Measurements from ENCODE around the gene EMP1.

The EMP1 gene

DNA sequence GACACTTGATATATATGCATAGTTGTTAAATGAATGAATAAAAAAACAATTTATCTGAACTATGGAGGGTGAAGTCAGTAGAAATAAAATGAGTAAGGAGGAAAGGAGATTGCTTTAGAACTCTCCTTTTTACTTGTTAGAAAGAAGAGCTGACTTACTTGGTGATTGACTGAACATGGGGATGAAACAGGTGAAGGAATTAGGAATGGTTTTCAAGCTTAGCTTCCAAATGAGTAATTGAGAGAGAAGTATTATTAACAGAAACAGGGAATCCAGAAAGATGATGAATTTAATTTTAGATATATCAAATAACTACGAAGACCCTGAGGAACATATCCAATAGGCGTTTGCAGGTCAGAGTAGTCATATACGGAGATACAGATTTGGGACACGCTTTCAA is 33.6 kb upstream of the EMP1 start:
- FAIRE-seq, result no peak
- DNase-seq (ENCODE audit: insufficient read length), result no peak
- TF ChIP-seq POLR2AphosphoS5 (IDR thresholded peaks at IDR 0.05; ENCODE audit: low read depth, low read length) (no peak), POLR2A (IDR thresholded peaks at IDR 0.05; ENCODE audit: low read depth, low read length) (no peak), TAF1 (IDR thresholded peaks at IDR 0.05; ENCODE audit: borderline replicate concordance, low read depth, low read length) (no peak)

DNA sequence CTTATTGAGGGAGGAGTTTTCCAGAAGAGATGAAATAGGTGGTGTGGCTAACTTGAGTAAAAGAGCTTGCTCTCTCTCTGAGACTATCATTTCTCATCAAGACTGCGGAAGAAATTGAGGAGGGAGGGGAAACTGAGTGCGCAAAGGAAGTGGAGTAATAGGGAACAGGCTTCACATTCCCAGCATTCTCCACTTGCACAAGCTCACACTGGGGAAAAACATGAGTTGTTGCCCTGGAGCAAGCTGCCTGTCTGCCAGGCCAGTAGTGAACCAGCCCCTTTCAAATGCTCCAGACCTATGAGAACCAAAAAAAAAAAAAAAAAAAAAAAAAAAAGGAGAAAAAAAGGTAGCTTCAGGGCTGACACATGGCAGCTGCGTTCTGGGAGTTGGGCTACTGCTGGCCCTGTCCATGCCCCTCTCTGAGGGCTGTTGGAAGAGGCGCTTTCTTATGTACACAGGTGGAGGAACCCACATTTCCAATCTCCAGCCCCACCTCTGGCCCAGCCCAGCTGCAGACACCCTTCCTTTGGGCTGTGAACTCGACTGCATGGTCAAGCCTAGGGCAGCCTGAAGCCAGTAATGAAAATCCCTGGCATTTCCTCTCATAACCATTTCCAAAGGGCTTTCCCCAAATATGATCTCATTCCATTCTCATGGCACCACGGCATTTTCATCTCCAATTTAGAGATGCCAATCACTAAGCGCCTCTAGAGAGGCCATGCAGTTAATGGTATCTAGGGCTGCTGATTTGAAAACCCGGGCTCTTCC is 32.5 kb upstream of the EMP1 start:
- no peak for DNase-seq (ENCODE audit: insufficient read length)
- TF ChIP-seq POLR2AphosphoS5 (IDR thresholded peaks at IDR 0.05; ENCODE audit: low read depth, low read length), result no peak
- TF ChIP-seq POLR2A (IDR thresholded peaks at IDR 0.05; ENCODE audit: low read depth, low read length), result no peak
- no peak for TF ChIP-seq TAF1 (IDR thresholded peaks at IDR 0.05; ENCODE audit: borderline replicate concordance, low read depth, low read length)
- no peak for FAIRE-seq

DNA sequence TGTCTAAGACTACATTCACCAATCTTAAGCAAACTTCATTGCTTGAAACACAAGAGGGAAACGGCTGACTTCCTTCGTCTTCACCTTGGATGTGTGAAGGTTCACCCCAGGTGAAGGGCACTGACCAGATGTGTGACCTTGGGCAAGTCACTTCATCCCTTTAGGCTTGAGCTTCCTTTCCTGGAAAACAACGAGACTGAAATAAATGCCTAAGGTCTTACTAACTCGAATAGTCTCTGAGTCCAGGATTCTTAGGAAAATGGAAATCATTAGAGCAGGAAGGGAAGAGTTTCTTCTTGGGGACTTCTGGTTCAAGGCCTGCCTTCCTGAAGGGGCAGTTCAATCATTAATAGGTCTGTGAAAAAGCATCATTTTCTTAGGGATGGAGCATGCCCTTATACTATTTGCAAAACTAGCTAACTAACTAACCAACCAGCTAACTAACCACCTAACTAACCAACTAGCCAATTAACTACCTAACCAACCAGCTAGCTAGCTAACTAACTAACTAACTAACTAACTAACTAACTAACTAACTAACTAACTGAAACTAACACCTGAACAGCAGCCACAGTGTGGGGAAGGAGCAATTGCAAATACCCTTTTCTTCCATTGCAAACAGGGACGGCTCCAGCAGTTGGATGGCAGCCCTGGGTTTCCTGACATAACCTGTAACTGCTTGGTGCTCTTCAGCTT is 31.5 kb upstream of the EMP1 start:
- TF ChIP-seq TAF1 (IDR thresholded peaks at IDR 0.05; ENCODE audit: borderline replicate concordance, low read depth, low read length), result no peak
- TF ChIP-seq POLR2A (IDR thresholded peaks at IDR 0.05; ENCODE audit: low read depth, low read length), result no peak
- no peak for TF ChIP-seq POLR2AphosphoS5 (IDR thresholded peaks at IDR 0.05; ENCODE audit: low read depth, low read length)
- peak; percentile 56 for FAIRE-seq
- DNase-seq (ENCODE audit: insufficient read length), result no peak

DNA sequence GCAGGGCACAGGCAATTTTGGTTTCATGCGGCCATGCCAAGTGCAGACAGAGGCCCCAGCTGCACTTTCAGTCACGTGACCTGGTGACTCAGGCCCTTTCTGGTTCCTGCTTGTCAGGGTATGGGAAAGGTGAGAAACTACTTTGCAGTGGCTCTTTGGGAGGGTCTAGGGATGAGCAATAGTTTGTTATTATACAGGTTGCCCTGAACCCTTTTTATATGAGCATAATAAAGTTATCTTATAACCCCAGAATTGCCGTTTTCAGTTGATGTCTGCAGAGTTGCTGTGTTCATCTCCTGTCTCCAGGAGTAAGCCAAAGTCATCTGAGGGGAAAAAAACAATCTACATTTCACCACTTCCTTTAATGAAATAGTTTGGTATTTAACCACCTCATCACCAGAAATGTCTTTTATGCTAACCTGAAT is 30.9 kb upstream of the EMP1 start:
- TF ChIP-seq POLR2A (IDR thresholded peaks at IDR 0.05; ENCODE audit: low read depth, low read length) (no peak), TAF1 (IDR thresholded peaks at IDR 0.05; ENCODE audit: borderline replicate concordance, low read depth, low read length) (no peak), POLR2AphosphoS5 (IDR thresholded peaks at IDR 0.05; ENCODE audit: low read depth, low read length) (no peak)
- DNase-seq (ENCODE audit: insufficient read length), result no peak
- FAIRE-seq, result no peak

DNA sequence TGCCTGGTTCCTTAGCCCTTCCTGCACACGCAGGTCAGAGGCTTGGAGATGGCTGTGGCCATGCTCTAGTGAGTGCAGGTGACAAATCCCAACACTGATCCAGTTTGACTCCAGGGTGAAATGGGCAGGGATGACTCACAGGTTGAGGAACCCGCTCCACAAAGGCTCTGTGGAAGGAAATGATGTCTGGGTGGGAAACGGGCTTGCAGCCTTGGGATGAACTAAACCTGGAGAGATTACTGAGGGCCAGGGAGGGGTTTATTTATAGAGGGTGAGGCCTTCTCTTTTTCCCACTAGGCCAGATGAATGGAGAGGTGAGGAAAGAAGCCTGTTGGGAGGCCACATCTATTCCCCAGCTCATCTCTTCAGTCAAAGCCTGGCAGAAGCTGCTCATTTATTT is 29.3 kb upstream of the EMP1 start:
- TF ChIP-seq TAF1 (IDR thresholded peaks at IDR 0.05; ENCODE audit: borderline replicate concordance, low read depth, low read length), result no peak
- TF ChIP-seq POLR2A (IDR thresholded peaks at IDR 0.05; ENCODE audit: low read depth, low read length), result no peak
- TF ChIP-seq POLR2AphosphoS5 (IDR thresholded peaks at IDR 0.05; ENCODE audit: low read depth, low read length), result no peak
- no peak for DNase-seq (ENCODE audit: insufficient read length)
- no peak for FAIRE-seq

DNA sequence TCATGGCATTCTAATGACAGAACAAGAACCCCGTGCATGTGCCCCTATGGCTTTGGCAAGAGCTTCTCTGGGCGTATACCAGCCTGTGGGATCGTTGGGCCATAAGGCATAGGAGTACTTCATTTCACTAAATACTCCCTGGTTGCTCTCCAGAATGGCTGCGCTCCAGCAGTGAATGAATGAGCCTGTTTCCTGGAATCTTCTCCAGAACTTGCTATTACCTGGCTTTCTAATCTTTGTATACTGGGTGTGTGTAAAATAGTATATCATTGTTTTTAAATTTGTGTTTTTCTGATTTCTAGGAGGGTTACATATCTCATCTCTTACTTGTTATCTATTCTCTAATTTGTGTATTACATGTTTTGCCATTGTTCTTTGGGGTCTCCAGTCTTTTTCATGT is 28.6 kb upstream of the EMP1 start:
- DNase-seq (ENCODE audit: insufficient read length) (no peak), FAIRE-seq (no peak)
- no peak for TF ChIP-seq TAF1 (IDR thresholded peaks at IDR 0.05; ENCODE audit: borderline replicate concordance, low read depth, low read length)
- no peak for TF ChIP-seq POLR2AphosphoS5 (IDR thresholded peaks at IDR 0.05; ENCODE audit: low read depth, low read length)
- no peak for TF ChIP-seq POLR2A (IDR thresholded peaks at IDR 0.05; ENCODE audit: low read depth, low read length)

DNA sequence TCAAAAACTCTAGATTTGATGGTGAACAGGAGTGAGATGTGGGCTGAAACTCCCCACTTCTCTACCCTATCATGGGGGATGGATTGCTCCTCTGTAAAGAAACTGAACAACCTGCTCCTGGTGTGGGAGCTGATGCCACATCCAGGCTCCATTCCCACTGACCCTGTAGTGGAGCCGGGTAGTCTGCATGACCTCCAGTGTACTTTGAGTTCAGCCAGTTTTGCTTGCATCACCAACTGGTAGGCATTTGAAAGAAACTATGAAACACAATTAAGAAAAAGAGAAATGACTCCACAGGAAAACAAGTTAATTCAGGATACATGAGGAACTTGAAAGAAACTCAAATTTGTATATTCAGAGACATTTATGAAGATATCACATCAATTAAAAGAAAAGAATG is 27.3 kb upstream of the EMP1 start:
- no peak for FAIRE-seq
- no peak for DNase-seq (ENCODE audit: insufficient read length)
- TF ChIP-seq POLR2A (IDR thresholded peaks at IDR 0.05; ENCODE audit: low read depth, low read length) (no peak), TAF1 (IDR thresholded peaks at IDR 0.05; ENCODE audit: borderline replicate concordance, low read depth, low read length) (no peak), POLR2AphosphoS5 (IDR thresholded peaks at IDR 0.05; ENCODE audit: low read depth, low read length) (no peak)

DNA sequence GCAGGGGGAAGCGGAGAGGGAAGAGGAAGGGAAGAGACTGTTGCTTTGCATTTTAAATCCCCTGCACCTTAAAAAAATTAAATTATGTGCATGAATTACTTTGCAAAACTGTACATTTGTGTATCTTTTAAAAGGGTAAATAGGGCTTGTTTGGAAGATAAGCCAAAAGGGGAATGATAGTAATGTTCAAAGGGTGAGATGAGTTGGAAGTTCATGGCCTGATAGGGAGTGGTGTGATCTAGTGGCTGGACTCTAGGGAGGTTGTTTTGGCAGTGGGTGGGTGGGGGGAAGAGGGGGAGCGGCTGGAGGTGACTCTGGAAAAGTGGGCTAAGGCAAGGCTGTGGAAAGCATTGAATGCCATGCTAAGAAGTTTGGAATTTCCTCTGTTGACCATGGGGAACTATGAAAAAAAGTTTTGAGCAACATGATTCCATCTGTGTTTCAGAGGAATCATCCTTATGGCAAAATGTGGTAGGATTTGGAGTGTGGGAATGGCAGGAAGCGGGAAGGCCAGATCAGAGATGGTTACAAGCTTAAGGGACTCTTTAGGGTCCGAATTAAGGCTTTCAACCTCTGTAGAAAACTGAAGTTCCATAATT is 25.5 kb upstream of the EMP1 start:
- FAIRE-seq (no peak), DNase-seq (ENCODE audit: insufficient read length) (no peak)
- TF ChIP-seq POLR2AphosphoS5 (IDR thresholded peaks at IDR 0.05; ENCODE audit: low read depth, low read length) (no peak), TAF1 (IDR thresholded peaks at IDR 0.05; ENCODE audit: borderline replicate concordance, low read depth, low read length) (no peak), POLR2A (IDR thresholded peaks at IDR 0.05; ENCODE audit: low read depth, low read length) (no peak)

DNA sequence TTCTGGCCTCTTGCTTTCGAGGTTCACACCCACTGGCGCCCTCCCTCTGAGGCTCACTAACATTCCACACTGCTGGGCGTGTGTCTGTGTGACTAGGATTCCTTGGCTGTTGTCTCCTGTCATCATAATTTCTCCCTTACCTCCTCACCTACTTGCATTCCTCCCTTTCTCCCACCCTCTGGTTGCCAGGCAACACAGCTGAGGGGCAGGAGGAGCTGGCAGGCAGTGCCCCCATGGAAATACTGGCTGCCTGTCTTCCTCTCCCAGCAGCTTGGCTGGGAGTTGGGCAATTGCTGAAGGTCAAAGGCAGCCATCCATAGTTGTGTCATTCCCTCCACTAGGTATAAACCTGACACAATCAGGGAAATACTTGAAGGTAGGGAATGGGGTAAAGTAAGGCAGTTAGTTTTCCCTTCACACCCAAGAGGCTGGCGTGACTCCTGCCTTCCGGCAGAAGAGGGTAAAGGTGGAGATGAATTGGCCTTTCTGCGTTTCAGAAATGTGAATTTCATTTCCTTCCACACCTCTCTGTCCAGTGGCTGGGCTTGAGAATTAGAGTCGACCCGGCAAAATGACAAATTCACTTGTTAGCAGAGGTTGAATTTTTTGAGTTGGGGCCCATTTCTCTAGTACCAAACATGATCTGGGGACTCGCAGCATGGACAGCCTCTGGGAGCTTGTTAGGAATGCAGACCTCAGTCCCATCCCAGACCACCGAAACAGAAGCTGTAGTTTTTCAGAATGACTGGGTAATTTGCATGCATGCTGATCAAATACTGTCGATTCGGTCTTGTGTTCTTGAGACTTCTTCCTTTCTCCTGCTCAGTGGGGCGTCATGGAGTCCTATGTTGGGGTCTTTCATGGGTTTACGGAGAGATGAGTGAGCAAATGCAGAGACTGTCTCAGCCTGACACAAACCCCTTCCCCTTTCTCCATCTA is 24.3 kb upstream of the EMP1 start:
- no peak for DNase-seq (ENCODE audit: insufficient read length)
- peak; percentile 86 for FAIRE-seq
- TF ChIP-seq TAF1 (IDR thresholded peaks at IDR 0.05; ENCODE audit: borderline replicate concordance, low read depth, low read length) (no peak), POLR2A (IDR thresholded peaks at IDR 0.05; ENCODE audit: low read depth, low read length) (no peak), POLR2AphosphoS5 (IDR thresholded peaks at IDR 0.05; ENCODE audit: low read depth, low read length) (no peak)

DNA sequence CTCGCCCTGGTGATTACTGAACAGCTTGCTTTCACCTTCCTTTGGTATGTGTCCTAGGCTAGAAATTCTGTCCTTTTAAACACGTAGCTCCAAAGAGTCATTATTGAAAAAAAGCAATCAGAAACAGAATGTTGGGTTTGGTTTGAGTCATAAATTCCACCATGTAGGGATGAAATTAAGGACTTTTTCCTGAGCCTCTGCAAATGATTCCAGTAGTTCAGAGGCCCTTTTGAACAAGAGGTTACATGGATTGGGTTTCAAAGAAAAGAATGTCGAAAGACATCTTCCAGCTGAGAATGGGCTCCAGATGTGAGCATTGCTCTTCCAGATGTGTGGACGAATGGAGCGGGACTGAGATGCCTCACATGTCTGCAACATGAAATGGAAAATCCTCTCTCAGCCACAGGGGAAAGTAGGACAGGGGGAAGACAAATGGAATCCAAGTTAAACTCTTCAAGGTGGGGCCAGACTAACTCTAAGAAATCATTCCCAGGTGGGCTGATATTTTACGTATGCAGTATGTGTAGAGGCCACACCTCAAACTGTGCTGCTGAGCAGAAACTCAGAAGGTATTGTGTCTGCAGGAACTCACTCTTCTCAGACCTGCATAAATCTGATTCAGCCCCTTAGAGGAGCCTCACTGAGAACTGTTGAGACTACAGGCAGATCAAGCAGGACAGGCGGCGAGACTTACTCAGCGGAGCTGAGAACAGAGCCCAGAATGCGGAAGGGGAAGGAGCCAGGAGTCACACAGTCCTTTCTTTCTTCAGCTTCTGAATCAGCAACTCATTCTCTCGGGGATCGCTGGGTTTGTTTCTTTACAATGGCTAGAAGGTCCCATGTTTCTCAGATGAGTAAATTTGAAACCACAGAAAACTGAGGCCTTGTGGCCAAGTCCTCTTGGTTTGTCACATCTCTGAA is 23.3 kb upstream of the EMP1 start:
- DNase-seq (ENCODE audit: insufficient read length), result peak; percentile 36

More for the DNA sequence above, 23.3 kb upstream of the EMP1 start:
- TF ChIP-seq TAF1 (IDR thresholded peaks at IDR 0.05; ENCODE audit: borderline replicate concordance, low read depth, low read length) (no peak), POLR2AphosphoS5 (IDR thresholded peaks at IDR 0.05; ENCODE audit: low read depth, low read length) (no peak), POLR2A (IDR thresholded peaks at IDR 0.05; ENCODE audit: low read depth, low read length) (no peak)
- FAIRE-seq, result peak; percentile 84

Data from GM12892 (cell line).